ENCODE measurements around the gene TMEM203. TPM values are rescaled to one million over a fixed set of nuclear protein-coding genes. Genes with fewer than 3 reads are reported as not detected.

The TMEM203 gene
- polyA plus RNA-seq, 1 of the 3 experiments (the other 2 are of a cell fraction), result 55.6 TPM

GRCh38 chr9:137160054-137160425 is 45.4 kb downstream of the TMEM203 start:
- H2AFZ ChIP-seq (ENCODE audit: low read depth), result no peak overlapping the region
- no peak for DNase-seq
- no peaks in the 10 kb centered on the region for H4K20me1 ChIP-seq (ENCODE audit: insufficient read depth)
- no peaks in the 10 kb centered on the region for H3K27me3 ChIP-seq (ENCODE audit: insufficient read depth)
- H3K36me3 ChIP-seq (replicated peaks in 1 of 2; ENCODE audit: control insufficient read depth in 1 of 2, insufficient read depth in 2 of 2, low read length in 1 of 2), result no peaks in the 10 kb centered on the region
- no peaks in the 10 kb centered on the region for H3K9me3 ChIP-seq
- no peaks in the 10 kb centered on the region for H3K79me2 ChIP-seq (ENCODE audit: insufficient read depth)
- no peak for TF ChIP-seq MXI1 (IDR thresholded peaks at IDR 0.05; ENCODE audit: low read depth, low read length)
- TF ChIP-seq FOXM1 (IDR thresholded peaks at IDR 0.05; ENCODE audit: low read depth), result no peak
- no peak for TF ChIP-seq ELF1 (IDR thresholded peaks at IDR 0.05)
- TF ChIP-seq NFIC (IDR thresholded peaks at IDR 0.05; ENCODE audit: borderline replicate concordance), result no peak
- no peak for TF ChIP-seq RCOR1 (IDR thresholded peaks at IDR 0.05; ENCODE audit: low read length)
- TF ChIP-seq RFX5 (IDR thresholded peaks at IDR 0.05; ENCODE audit: low read length), result no peak
- TF ChIP-seq TCF12 (IDR thresholded peaks at IDR 0.05), result no peak
- no peaks in the 10 kb centered on the region for H3F3A ChIP-seq (replicated peaks; ENCODE audit: insufficient read depth)
- CTCF ChIA-PET, result no interaction called here
- H3K9me2 ChIP-seq, result no peaks in the 10 kb centered on the region
- H3K4me3 ChIP-seq (ENCODE audit: low read depth in 2 of 2, low read length in 1 of 2), result no peak overlapping the region
- 56% methylated on average over 15 of the region's 17 CpGs for WGBS (ENCODE audit: low lambda C conversion rate)
- no peak overlapping the region for H3K9ac ChIP-seq
- POLR2A ChIA-PET, result no interaction called here
- peaks cover 0 to 3% of the 10 kb centered on the region in 2 experiments; a peak in 1 of 4 replicates for H3K4me1 ChIP-seq (ENCODE audit: control insufficient read depth in 1 of 2, insufficient read depth in 2 of 2, low read depth in 1 of 2, low read length in 1 of 2)
- H3K4me2 ChIP-seq, result no peak overlapping the region
- H3K27ac ChIP-seq (ENCODE audit: low read depth in 2 of 2, low read length in 1 of 2), result no peak overlapping the region

- TF ChIP-seq ELF1 (IDR thresholded peaks at IDR 0.05), result no peak
- no peak for TF ChIP-seq MAX (IDR thresholded peaks at IDR 0.05; ENCODE audit: low read depth)
- no peak for TF ChIP-seq ZBTB33 (IDR thresholded peaks at IDR 0.05; ENCODE audit: borderline replicate concordance, low read depth)
- no peak for TF ChIP-seq MEF2A (IDR thresholded peaks at IDR 0.05; ENCODE audit: borderline replicate concordance, low read depth)
- no peak for TF ChIP-seq POLR2AphosphoS5 (IDR thresholded peaks at IDR 0.05; ENCODE audit: low read depth, low read length)
- Histone ChIP-seq H2AFZ (ENCODE audit: low read depth) (no peak overlapping the region), H3K4me3 (ENCODE audit: low read depth in 2 of 2, low read length in 1 of 2) (no peak overlapping the region), H3K79me2 (ENCODE audit: insufficient read depth) (no peaks in the 10 kb centered on the region), H3K4me2 (no peak overlapping the region), H3K27me3 (ENCODE audit: insufficient read depth) (no peaks in the 10 kb centered on the region), H3K9ac (no peak overlapping the region), H4K20me1 (ENCODE audit: insufficient read depth) (no peaks in the 10 kb centered on the region), H3K36me3 (replicated peaks in 1 of 2; ENCODE audit: control insufficient read depth in 1 of 2, insufficient read depth in 2 of 2, low read length in 1 of 2) (no peaks in the 10 kb centered on the region), H3K27ac (ENCODE audit: low read depth in 2 of 2, low read length in 1 of 2) (no peak overlapping the region), H3K9me2 (no peaks in the 10 kb centered on the region), H3K4me1 (ENCODE audit: control insufficient read depth in 1 of 2, insufficient read depth in 2 of 2, low read depth in 1 of 2, low read length in 1 of 2) (peaks cover 0 to 3% of the 10 kb centered on the region in 2 experiments; a peak in 1 of 4 replicates), H3K9me3 (no peaks in the 10 kb centered on the region), H3F3A (replicated peaks; ENCODE audit: insufficient read depth) (no peaks in the 10 kb centered on the region)
- DNase-seq, result no peak
- WGBS (ENCODE audit: low lambda C conversion rate), result 50% methylated on average over 14 of the region's 14 CpGs
- POLR2A ChIA-PET, result no interaction called here
- CTCF ChIA-PET, result interaction anchor here (1.5 kb wide), 1 partner anchor 68 kb away, joined by 4 read pairs; the partner anchor contains the start of gene RNF224
Measured at GRCh38 chr9:137159105-137160053, 46.1 kb downstream of the TMEM203 start.
